CMK (cell line): ENCODE data around the gene ARCN1.

Experiments
- DNase-seq: peaks from one replicate; pipeline ENCODE4 v3.0.0-alpha.2; 2010; ENCODE audit warnings: low read depth

Gene ARCN1

DNA sequence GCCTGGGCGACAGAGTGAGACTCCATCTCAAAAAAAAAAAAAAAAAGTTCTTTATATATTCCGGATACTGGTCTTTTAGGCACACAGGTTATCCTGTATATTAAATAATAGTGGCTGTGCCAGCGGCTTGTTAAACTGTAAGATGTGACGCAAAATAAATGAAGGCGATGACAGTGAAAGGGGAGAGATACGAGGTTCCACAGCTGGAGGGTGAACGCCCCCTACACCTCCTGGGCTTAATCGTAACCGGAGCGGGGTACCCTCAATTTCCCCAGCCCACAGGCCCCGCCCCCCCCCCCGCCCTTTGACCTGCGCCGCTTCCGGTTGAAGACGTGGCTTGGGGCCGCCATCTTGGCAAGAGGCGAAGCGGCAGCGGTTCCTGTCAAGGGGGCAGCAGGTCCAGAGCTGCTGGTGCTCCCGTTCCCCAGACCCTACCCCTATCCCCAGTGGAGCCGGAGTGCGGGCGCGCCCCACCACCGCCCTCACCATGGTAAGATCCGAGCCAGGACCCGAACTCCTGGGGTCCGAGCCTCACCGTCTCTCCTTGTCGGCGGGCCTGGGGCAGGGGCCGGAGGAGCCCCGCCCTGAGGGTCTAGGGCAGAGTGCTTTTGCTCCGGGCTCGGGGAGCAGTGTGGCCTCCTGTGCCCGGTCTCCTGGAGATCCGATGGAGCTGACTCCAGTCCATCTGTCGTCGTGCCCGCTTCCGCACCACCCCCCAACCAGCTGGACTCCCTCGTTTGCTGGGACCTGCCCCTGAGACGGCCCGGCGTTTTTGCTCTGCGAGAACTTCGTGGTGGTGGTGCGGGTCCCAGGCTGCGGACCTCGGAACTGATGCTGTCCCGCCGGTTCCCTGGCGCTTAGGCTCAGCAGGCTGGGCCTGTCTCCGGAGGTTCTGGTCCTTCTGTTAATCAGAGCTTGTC is at the start of gene ARCN1:
Gene ARCN1 (plus strand): TSS at position 349 of the 920 bp plus-strand sequence. CDS start 139 bp downstream, at position 488.
- peak; percentile 78 for DNase-seq

DNA sequence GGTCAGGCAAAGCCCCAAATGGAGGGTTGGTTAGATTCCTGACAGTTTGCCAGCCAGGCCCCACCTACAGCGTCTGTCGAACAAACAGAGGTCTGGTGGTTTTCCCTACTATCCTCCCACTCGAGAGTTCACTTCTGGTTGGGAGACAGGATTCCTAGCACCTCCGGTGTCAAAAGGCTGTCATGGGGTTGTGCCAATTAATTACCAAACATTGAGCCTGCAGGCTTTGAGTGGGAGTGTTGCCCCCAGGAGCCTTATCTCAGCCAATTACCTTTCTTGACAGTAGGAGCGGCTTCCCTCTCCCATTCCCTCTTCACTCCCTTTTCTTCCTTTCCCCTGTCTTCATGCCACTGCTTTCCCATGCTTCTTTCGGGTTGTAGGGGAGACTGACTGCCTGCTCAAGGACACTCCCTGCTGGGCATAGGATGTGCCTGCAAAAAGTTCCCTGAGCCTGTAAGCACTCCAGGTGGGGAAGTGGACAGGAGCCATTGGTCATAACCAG is 49.6 kb upstream of the ARCN1 start:
- DNase-seq = no peak

DNA sequence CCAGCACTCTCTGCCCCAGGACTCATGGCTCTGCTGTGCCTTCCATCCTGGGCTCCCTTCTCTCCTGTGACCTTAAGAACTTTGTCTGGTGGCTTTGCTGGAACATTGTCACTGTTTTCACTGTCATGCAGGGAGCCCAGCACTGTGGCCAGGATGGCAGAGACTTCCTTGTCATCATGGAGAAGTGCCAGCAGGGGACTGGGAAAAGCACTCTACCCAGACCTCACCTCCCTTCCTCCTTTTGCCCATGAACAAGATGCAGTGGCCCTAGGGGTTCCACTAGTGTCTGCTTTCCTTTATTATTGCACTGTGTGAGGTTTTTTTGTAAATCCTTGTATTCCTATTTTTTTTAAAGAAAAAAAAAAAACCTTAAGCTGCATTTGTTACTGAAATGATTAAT is 47.9 kb upstream of the ARCN1 start:
- DNase-seq = no peak

DNA sequence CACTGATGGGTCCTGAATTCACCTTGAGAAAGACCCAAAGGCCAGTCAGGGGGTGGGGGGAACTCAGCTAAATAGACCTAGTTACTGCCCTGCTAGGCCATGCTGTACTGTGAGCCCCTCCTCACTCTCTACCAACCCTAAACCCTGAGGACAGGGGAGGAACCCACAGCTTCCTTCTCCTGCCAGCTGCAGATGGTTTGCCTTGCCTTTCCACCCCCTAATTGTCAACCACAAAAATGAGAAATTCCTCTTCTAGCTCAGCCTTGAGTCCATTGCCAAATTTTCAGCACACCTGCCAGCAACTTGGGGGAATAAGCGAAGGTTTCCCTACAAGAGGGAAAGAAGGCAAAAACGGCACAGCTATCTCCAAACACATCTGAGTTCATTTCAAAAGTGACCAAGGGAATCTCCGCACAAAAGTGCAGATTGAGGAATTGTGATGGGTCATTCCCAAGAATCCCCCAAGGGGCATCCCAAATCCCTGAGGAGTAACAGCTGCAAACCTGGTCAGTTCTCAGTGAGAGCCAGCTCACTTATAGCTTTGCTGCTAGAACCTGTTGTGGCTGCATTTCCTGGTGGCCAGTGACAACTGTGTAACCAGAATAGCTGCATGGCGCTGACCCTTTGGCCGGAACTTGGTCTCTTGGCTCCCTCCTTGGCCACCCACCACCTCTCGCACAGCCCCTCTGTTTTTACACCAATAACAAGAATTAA is 47.3 kb upstream of the ARCN1 start:
- DNase-seq = peak; percentile 43

DNA sequence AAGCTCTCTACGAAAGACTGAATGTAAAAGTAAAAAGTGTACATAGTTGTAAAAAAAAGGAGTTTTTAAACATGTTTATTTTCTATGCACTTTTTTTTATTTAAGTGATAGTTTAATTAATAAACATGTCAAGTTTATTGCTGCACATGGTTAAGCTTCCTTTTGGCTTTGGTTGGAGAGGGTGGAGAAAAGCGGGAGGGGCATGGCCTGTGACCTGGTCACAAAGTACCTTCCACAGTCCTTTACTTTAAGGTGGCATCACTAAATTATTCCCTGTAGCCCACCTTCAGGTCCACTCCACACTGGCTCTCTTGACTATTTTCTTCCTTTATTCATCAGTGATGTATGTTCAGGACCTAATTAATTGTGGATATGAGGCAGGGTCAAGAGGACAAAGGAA is 45.5 kb upstream of the ARCN1 start:
- no peak for DNase-seq

DNA sequence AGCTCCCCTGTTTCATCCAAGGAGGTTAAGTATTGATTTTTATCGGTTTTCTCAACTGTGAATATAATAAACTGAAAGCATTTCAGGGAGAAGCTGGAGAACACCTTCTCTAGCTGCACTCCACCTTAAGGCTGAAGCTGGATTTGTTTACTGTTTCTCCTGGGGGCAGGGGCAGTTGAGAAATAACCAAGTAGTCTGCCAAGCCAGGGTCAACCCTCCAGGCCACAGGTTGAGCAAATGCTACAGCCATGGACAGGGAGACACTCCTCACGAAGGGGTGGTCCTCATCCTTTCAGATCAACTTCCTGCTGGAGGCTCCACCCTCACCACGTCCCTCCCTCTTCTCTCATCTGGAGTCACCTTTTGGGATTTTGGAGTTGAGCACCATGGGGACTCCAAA is 45.1 kb upstream of the ARCN1 start, which contains the start of gene TTC36:
Gene TTC36 (plus strand): TSS at position 366 of the 400 bp plus-strand sequence. CDS start 21 bp downstream, at position 387.
- no peak for DNase-seq

DNA sequence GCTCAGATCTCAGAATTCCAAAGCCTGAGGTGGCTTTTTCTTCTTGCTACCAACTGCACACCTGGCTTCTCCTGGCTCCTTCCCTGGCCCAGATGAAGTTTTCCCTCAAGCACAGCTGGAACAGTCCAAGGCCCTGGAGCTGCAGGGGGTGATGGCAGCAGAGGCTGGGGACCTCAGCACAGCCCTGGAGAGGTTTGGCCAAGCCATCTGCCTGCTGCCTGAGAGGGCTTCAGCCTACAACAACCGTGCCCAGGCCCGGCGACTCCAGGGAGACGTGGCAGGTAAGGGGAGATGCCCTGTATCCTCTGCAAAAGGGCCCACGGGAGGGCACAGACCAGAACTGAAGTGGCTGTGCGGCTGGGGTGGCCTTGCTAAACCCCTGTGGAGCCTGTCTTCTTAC is 43.7 kb upstream of the ARCN1 start:
- no peak for DNase-seq

DNA sequence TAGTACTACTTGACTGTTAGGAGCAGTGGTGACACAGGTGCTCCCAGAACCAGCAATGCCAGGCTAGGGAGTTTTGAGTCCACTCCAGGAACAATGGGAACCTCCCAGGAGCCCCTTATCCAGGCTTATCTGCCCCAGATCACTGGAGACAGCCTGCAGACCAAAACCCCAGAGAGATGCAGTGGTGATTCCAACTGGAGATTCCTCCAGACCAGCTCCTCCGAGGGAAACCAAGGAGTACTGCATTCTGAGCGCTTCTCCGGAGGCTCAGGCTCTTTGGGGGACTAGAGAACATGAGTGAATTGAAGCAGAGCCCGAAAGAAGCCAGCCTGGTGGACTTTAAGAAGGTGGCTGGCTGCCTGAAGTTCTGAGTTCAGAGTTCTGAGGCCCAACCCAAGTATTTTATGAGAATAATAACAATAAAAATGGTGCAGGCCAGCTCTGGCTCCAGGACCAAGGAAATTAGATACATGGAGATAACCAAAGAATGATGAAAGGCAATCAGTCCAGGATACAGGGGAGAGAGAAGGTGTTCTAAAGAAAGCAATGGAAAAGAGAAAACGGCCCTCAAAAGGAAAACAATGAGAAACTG is 42.5 kb upstream of the ARCN1 start:
- DNase-seq = no peak

DNA sequence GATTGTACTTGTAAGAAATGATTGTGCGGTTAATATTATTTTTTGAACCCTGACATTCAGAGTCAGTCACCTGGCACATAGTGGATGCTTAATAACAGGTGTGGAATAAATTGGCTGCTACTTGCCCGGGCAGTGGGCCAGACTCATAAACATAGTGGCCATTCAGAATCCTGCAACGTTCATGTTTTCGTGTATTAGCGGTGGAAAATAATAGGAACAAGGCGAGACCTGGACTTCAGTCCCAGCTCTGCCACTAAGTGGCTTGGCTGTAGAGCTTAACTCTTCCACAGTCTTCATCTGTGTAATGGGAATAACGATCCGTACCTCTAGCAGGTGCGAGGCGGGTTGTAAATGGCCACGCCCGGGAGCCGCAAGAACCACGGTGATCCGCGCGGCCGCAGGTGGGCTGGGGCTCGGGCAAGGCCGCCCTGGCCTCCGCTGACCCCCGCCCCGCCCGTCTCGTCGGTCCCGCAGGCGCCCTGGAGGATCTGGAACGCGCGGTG is 42.0 kb upstream of the ARCN1 start:
- DNase-seq = no peak

DNA sequence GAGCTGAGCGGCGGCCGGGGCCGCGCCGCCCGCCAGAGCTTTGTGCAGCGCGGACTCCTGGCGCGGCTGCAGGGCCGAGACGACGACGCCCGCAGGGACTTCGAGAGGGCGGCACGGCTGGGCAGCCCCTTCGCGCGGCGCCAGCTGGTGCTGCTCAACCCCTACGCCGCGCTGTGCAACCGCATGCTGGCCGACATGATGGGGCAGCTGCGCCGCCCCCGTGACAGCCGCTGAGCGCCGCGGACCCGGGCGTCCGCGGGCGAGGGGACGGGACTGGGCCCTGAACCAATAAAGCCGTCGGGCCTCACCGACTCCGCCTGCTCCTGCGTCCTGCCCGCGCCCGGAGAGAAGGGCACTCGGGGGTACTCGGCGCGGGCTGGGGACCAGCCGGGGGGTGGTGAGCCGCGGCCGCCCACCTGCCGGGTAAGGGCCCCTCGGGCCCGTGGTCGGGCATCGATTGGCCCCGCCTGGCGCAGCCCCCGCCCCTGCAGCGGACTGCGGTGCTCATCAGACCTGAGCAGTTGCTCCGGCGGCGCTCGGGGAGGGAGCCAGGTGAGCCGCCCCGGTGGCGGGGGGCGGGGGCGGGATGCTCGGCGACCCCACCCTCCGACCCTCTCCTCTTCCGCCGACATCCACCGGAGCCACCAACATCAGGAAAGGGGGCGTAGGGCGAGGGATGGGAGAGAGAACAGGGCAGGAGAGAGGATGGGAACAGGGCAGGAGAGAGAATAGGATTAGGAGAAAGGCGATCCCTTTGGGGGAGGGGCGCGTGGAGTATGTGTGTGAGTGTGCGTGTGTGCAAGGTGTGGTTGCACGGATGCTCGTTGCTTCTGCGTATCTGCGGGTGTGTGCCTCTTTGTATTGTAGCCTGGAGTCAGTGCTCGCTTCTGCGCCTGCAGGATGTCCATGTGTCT is 41.3 kb upstream of the ARCN1 start, which contains the start of gene TMEM25:
Gene TMEM25 (plus strand): TSS at position 510 of the 914 bp plus-strand sequence. CDS start 610 bp downstream, outside the sequence.
- DNase-seq = no peak

DNA sequence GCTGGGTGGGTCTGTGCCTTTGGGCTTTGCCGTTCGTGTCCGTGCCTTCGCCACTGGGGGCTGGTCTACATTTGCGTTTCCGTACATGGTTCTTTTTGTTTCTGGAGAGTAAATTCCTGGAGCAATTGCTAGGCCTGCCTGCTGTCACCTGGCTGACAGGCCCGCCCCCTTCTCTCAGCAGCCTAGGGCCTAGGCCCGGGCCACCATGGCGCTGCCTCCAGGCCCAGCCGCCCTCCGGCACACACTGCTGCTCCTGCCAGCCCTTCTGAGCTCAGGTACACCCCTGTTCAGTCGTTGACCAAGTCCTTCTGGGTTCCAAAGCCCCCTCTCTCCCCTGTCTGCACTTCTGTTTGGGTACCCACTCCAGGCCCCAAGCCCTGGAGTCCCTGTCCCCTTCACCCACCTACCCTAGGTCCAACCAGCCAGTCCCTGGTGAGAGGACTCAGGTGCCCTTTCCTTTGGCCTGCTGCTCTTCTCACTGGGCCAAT is 40.6 kb upstream of the ARCN1 start:
- DNase-seq = no peak

DNA sequence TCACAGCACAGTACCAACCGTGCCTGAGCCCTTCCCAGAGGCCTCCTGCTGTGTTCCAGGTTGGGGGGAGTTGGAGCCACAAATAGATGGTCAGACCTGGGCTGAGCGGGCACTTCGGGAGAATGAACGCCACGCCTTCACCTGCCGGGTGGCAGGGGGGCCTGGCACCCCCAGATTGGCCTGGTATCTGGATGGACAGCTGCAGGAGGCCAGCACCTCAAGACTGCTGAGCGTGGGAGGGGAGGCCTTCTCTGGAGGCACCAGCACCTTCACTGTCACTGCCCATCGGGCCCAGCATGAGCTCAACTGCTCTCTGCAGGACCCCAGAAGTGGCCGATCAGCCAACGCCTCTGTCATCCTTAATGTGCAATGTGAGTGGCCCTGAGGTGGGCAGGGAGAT is 40.1 kb upstream of the ARCN1 start:
- DNase-seq = no peak

DNA sequence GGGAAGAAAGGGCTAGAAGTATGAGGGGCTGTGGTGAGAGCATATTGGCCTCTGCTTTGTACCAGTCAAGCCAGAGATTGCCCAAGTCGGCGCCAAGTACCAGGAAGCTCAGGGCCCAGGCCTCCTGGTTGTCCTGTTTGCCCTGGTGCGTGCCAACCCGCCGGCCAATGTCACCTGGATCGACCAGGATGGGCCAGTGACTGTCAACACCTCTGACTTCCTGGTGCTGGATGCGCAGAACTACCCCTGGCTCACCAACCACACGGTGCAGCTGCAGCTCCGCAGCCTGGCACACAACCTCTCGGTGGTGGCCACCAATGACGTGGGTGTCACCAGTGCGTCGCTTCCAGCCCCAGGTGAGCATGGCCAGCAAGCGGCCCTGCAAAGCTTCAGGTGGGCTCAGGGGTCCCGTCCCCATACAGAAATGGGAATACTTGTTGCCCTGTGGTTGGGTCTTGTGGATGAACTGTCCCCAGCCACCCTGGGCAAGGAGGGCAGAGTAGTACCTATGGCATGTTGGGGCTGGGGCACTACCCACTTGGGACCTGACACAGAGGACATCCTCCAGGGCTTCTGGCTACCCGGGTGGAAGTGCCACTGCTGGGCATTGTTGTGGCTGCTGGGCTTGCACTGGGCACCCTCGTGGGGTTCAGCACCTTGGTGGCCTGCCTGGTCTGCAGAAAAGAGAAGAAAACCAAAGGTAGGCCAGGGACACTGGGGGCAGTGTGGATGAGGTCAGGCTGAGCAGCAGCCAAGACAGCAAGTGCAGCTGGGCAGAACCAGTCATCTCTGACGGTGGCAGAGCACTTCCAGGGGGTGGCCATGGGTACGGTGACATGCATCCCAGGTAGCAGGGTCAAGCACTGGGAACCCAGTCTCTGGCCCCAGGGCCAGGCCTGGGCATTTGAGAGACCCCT is 39.1 kb upstream of the ARCN1 start:
- no peak for DNase-seq

DNA sequence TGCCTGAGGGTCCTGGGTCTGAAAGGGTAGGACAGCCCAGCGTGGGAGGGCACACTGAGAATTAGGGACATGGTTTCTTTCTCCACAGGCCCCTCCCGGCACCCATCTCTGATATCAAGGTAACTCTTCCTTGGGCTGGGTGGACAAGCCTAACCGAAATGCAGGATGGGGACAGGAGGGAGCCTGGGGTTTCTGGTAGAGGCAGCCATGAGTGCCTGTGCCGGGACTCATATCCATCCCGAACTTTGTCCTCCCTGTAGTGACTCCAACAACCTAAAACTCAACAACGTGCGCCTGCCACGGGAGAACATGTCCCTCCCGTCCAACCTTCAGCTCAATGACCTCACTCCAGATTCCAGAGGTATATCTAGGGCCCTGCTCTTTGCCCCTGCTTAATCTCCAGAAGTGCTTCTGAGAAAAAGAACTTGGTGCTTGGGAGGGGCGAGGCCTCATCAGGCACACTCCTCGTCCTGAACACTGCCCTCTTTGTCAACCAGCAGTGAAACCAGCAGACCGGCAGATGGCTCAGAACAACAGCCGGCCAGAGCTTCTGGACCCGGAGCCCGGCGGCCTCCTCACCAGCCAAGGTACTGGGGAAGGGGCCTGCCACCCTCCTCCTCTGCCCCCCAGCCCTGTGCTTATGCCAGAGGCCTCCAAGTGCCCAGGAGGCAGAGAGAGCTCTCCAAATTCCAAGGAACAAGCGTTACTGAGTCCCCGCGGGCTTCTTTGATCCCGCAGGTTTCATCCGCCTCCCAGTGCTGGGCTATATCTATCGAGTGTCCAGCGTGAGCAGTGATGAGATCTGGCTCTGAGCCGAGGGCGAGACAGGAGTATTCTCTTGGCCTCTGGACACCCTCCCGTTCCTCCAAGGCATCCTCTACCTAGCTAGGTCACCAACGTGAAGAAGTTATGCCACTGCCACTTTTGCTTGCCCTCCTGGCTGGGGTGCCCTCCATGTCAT is 38.2 kb upstream of the ARCN1 start:
- no peak for DNase-seq

DNA sequence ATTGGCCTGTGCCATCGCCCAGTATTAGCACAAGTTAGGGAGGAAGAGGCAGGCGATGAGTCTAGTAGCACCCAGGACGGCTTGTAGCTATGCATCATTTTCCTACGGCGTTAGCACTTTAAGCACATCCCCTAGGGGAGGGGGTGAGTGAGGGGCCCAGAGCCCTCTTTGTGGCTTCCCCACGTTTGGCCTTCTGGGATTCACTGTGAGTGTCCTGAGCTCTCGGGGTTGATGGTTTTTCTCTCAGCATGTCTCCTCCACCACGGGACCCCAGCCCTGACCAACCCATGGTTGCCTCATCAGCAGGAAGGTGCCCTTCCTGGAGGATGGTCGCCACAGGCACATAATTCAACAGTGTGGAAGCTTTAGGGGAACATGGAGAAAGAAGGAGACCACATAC is 36.9 kb upstream of the ARCN1 start:
- DNase-seq = no peak

DNA sequence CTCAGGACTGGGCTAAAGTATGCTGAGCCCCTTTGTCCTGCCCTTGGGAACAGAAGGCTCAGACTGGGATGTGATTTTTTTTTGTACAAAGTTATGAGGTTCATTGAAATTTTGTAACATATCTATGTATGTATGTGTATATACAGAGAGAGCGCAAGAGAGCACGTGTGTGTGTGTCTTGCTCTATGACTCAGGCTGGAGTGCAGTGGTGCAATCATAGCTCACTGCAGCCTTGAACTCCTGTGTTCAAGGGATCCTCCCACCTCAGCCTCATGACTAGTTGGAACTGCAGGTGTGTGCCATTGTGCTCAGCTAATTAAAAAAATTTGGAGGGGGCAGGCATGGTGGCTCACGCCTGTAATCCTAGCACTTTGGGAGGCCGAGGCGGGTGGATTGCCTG is 35.5 kb upstream of the ARCN1 start:
- DNase-seq = no peak

DNA sequence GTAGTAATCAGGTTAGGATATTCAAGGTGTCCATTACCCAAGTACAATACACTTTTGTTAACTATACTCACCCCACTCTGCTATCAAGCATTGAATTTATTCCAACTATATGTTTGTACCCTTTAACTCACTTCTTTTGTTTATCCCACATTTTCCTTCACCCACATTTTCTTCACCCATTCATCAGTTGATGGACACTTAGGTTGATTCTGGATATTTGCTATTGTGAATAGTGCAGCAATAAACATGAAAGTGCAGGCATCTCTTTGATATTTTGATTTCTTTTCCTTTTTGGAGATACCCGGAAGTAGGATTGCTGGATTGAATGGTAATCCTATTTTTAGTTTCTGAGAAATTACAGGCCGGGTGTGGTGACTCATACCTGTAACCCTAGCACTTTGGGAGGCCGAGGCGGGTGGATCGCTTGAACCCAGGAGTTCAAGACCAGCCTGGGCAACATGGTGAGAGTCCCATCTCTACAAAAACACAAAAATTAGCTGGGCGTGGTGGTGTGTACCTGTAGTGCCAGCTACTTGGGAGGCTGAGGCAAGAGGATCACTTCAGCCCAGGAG is 34.7 kb upstream of the ARCN1 start:
- DNase-seq = no peak

DNA sequence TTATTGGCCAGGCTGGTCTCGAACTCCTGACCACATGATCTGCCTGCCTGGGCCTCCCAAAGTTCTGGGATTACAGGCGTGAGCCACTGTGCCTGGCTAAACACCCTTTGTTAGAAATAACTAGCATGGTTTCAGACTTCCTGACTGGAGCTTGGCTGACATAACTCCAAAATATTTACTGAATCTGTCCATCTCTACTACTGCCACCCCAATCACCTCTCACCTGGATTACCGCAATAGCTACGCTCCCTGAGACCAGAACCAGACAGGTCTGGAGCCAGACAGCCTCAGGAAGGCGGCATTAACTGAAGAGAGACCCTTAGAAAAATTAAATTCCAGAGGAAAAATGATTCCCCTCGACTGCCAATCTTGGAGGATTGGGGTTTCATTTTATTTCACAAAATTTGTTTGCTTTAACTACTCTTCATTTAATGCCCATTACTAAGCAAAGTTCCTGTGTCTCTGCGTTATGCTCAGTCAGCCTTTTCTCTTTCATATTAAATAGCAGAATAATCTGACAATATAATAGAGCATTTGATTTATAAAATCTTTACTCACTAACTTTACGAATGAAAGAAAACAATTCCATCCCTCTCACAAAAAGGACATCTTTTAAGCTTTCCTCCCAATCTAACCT is 28.1 kb upstream of the ARCN1 start:
- DNase-seq = no peak
